Muscle of leg (tissue), 11 donors: ENCODE data around the gene FAM120A. TPM values are rescaled to one million over a fixed set of nuclear protein-coding genes. Genes with fewer than 3 reads are reported as not detected.

ENCODE experiments used
- DNase-seq: peaks from one replicate; pipeline ENCODE4 v3.0.0; 2013
- H3K27ac ChIP-seq: one replicate; pipeline ENCODE4 v1.5.1; 2013; ENCODE audit warnings: mild to moderate bottlenecking, low read length, control low read depth
- H3K27me3 ChIP-seq: one replicate; pipeline ENCODE4 v1.6.1; 2013; ENCODE audit warnings: low read length; ENCODE audit not compliant: control insufficient read depth, insufficient read depth
- H3K36me3 ChIP-seq: one replicate; pipeline ENCODE4 v1.6.1; 2013; ENCODE audit warnings: low read length; ENCODE audit not compliant: control insufficient read depth, insufficient read depth
- H3K4me1 ChIP-seq: one replicate; pipeline ENCODE4 v1.6.1; 2013; ENCODE audit warnings: low read length; ENCODE audit not compliant: control insufficient read depth, insufficient read depth
- H3K4me3 ChIP-seq: one replicate; pipeline ENCODE4 v1.5.1; 2013; ENCODE audit warnings: low read length, control low read depth
- H3K9me3 ChIP-seq: replicated peaks from 2 replicates; pipeline ENCODE4 v1.6.1; 2013; ENCODE audit warnings: low read depth, low read length; ENCODE audit not compliant: control insufficient read depth
- WGBS: methylation state at CpG from one replicate; pipeline ENCODE4 v1.1.5; 2013; ENCODE audit warnings: missing lambda C conversion rate; ENCODE audit not compliant: insufficient coverage; 5-methylcytosine and 5-hydroxymethylcytosine counted together
- polyA plus RNA-seq, 8 donors: library from polyadenylated mRNA; unstranded; fragments of 120-200 nt; gene quantifications; one replicate each; pipeline versions ENCODE4 v1.2.1 to v1.2.3, GENCODE V29; 2013; ENCODE audit warnings: inconsistent platforms in 1 of 8, low replicate concordance in 1 of 8; ENCODE audit not compliant: insufficient read length in 8 of 8, insufficient read depth in 1 of 8
- total RNA-seq: library from RNA; stranded (reverse); fragments of 120-200 nt; gene quantifications from one replicate; pipeline ENCODE4 v1.2.4, GENCODE V29; 2013

The FAM120A gene
- total and polyA plus RNA-seq, 9 donors = 45.8 to 68.3 (median 61.3) TPM

GRCh38 chr9:93458712-93459111, 7.2 kb downstream of the FAM120A start:
- WGBS = 83% methylated on average over 2 of the region's 4 CpGs
- Histone ChIP-seq H3K27me3 (no peaks in the 10 kb centered on the region), H3K4me1 (peaks cover 7% of the 10 kb centered on the region), H3K9me3 (no peaks in the 10 kb centered on the region), H3K36me3 (no peaks in the 10 kb centered on the region), H3K4me3 (no peak overlapping the region), H3K27ac (no peak overlapping the region)
- no peak for DNase-seq

- no peak for DNase-seq
- Histone ChIP-seq H3K27ac (no peak overlapping the region), H3K9me3 (no peaks in the 10 kb centered on the region), H3K4me3 (no peak overlapping the region), H3K36me3 (no peaks in the 10 kb centered on the region), H3K4me1 (peaks cover 4% of the 10 kb centered on the region), H3K27me3 (no peaks in the 10 kb centered on the region)
Measured at GRCh38 chr9:93459432-93459847, 8.0 kb downstream of the FAM120A start.

GRCh38 chr9:93460689-93461413, 9.4 kb downstream of the FAM120A start:
- Histone ChIP-seq H3K36me3 (no peaks in the 10 kb centered on the region), H3K27me3 (no peaks in the 10 kb centered on the region), H3K4me3 (no peak overlapping the region), H3K27ac (no peak overlapping the region), H3K9me3 (no peaks in the 10 kb centered on the region), H3K4me1 (peaks cover 4% of the 10 kb centered on the region)
- WGBS = no CpG with 5 or more reads among the region's 3 CpGs
- DNase-seq = no peak

GRCh38 chr9:93461414-93461743, 9.9 kb downstream of the FAM120A start:
- peaks cover 5% of the 10 kb centered on the region for H3K4me1 ChIP-seq
- no peak for DNase-seq

GRCh38 chr9:93461821-93462220, 10.3 kb downstream of the FAM120A start:
- Histone ChIP-seq H3K9me3 (no peaks in the 10 kb centered on the region), H3K4me1 (peaks cover 8% of the 10 kb centered on the region), H3K36me3 (no peaks in the 10 kb centered on the region), H3K4me3 (no peak overlapping the region), H3K27ac (no peak overlapping the region), H3K27me3 (no peaks in the 10 kb centered on the region)
- DNase-seq = no peak
- WGBS = no CpG with 5 or more reads among the region's 2 CpGs

More at GRCh38 chr9:93461414-93461743, 9.9 kb downstream of the FAM120A start:
- WGBS = no CpG with 5 or more reads among the region's 1 CpG
- no peak overlapping the region for H3K4me3 ChIP-seq
- H3K9me3 ChIP-seq = no peaks in the 10 kb centered on the region
- H3K36me3 ChIP-seq = no peaks in the 10 kb centered on the region
- H3K27me3 ChIP-seq = no peaks in the 10 kb centered on the region
- H3K27ac ChIP-seq = no peak overlapping the region

- H3K27me3 ChIP-seq = no peaks in the 10 kb centered on the region
- H3K4me1 ChIP-seq = peaks cover 15% of the 10 kb centered on the region
- H3K4me3 ChIP-seq = no peak overlapping the region
- no peak for DNase-seq
- H3K27ac ChIP-seq = no peak overlapping the region
- H3K36me3 ChIP-seq = no peaks in the 10 kb centered on the region
- no peaks in the 10 kb centered on the region for H3K9me3 ChIP-seq
- WGBS = no CpG with 5 or more reads among the region's 4 CpGs
Measured at GRCh38 chr9:93463638-93464248, 12.3 kb downstream of the FAM120A start.

- Histone ChIP-seq H3K4me3 (no peak overlapping the region), H3K27me3 (no peaks in the 10 kb centered on the region), H3K9me3 (no peaks in the 10 kb centered on the region), H3K27ac (no peak overlapping the region), H3K36me3 (no peaks in the 10 kb centered on the region), H3K4me1 (peaks cover 18% of the 10 kb centered on the region)
- WGBS = no CpG with 5 or more reads among the region's 3 CpGs
- peak; percentile 38 for DNase-seq
Measured at GRCh38 chr9:93464395-93464794, 12.9 kb downstream of the FAM120A start.

- peaks cover 15% of the 10 kb centered on the region for H3K4me1 ChIP-seq
- no CpG with 5 or more reads among the region's 2 CpGs for WGBS
- no peaks in the 10 kb centered on the region for H3K36me3 ChIP-seq
- H3K9me3 ChIP-seq = no peaks in the 10 kb centered on the region
- no peak overlapping the region for H3K27ac ChIP-seq
- no peak for DNase-seq
- no peaks in the 10 kb centered on the region for H3K27me3 ChIP-seq
- H3K4me3 ChIP-seq = no peak overlapping the region
Measured at GRCh38 chr9:93464876-93465275, 13.4 kb downstream of the FAM120A start.

- DNase-seq = no peak
- H3K27me3 ChIP-seq = no peaks in the 10 kb centered on the region
- WGBS = 80% methylated on average over 1 of the region's 6 CpGs
- no peak overlapping the region for H3K4me3 ChIP-seq
- H3K4me1 ChIP-seq = peaks cover 15% of the 10 kb centered on the region
- no peaks in the 10 kb centered on the region for H3K36me3 ChIP-seq
- H3K9me3 ChIP-seq = no peaks in the 10 kb centered on the region
- no peak overlapping the region for H3K27ac ChIP-seq
Measured at GRCh38 chr9:93465855-93466254, 14.4 kb downstream of the FAM120A start.

GRCh38 chr9:93466416-93467061, 15.1 kb downstream of the FAM120A start:
- Histone ChIP-seq H3K27me3 (no peaks in the 10 kb centered on the region), H3K36me3 (peaks cover 2% of the 10 kb centered on the region), H3K27ac (no peak overlapping the region), H3K4me3 (no peak overlapping the region), H3K4me1 (peaks cover 15% of the 10 kb centered on the region), H3K9me3 (no peaks in the 10 kb centered on the region)
- 54% methylated on average over 4 of the region's 7 CpGs for WGBS
- no peak for DNase-seq
